ENCODE measurements around the gene CFL1.
"Not testable (repeated sequence)": the region's sequence is repeated elsewhere in the genome, so short reads cannot be mapped to it uniquely, and the experiment has no call there.

CFL1 gene

GRCh38 chr11:65857853-65858680, at the start of gene CFL1:
CFL1 (minus strand) TSS chr11:65858180; CDS start chr11:65858099, 81 bp downstream.
- DNase-seq = peak; percentile 92

GRCh38 chr11:65906602-65907001, 48.6 kb upstream of the CFL1 start:
- no peak for DNase-seq

DNA sequence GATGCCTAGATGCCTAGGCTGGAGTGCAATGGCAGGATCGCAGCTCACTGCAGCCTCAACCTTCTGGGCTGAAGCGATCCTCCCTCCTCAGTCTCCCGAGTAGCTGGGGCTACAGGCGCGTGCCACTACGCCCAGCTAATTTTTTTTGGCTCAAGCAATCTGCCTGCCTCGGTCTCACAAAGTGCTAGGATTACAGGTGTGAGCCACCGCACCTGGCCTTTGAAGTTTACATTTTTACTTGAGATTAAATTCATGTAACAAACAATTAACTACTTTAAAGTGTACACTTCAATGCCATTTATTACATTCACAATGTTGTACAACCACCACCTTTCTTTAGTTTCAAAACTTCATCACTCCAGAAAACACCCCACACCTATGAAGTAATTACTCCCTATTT, 45.7 kb upstream of the CFL1 start:
- DNase-seq = no peak

DNA sequence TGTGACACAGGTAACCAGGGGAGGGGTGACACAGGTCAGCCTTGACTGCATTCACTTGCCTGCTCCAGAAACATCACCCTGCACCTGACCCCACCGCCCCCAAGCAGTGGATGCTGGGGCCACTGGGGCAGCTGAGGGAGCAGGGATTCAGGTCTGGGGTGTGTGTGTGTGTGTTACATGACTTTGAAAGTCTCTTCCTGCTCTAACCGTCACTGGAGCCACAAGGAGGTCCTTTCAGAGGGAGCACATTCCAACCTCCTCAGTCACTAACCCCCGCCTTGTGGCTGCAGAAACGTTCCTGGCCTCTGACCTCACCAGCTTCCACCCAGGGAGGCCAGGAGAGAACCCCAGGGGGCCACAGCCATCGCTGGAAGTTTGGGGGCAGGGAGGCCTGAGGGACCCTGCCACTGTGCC, 45.1 kb upstream of the CFL1 start:
- no peak for DNase-seq

GRCh38 chr11:65900899-65901180, 42.9 kb upstream of the CFL1 start:
- no peak for DNase-seq

GRCh38 chr11:65900125-65900898, 42.3 kb upstream of the CFL1 start, which contains the start of gene FOSL1:
FOSL1 (minus strand) TSS chr11:65900388; CDS start chr11:65900339, 49 bp downstream.
- no peak for DNase-seq

GRCh38 chr11:65899356-65900124, 41.6 kb upstream of the CFL1 start:
- DNase-seq = no peak

GRCh38 chr11:65898656-65899355, 40.8 kb upstream of the CFL1 start:
- DNase-seq = no peak

DNA sequence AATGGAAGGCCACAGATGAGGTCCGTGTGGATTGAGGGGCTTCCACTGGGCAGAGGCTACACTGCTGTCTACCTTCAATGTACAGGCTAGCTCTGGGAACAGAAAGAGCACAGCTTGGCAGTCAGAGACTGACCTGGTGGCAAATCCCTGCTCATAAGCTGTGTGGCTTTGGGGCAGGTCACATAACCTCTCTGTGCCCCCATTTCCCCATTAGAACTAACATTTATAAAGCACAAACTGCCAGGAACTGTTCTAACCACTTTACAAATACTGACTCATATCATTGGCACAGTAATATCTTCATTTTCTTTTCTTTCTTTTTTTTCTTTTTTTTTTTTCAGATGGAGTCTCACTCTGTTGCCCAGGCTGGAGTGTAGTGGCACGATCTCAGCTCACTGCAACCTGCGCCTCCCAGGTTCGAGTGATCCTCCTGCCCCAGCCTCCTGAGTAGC, 39.1 kb upstream of the CFL1 start:
- no peak for DNase-seq

DNA sequence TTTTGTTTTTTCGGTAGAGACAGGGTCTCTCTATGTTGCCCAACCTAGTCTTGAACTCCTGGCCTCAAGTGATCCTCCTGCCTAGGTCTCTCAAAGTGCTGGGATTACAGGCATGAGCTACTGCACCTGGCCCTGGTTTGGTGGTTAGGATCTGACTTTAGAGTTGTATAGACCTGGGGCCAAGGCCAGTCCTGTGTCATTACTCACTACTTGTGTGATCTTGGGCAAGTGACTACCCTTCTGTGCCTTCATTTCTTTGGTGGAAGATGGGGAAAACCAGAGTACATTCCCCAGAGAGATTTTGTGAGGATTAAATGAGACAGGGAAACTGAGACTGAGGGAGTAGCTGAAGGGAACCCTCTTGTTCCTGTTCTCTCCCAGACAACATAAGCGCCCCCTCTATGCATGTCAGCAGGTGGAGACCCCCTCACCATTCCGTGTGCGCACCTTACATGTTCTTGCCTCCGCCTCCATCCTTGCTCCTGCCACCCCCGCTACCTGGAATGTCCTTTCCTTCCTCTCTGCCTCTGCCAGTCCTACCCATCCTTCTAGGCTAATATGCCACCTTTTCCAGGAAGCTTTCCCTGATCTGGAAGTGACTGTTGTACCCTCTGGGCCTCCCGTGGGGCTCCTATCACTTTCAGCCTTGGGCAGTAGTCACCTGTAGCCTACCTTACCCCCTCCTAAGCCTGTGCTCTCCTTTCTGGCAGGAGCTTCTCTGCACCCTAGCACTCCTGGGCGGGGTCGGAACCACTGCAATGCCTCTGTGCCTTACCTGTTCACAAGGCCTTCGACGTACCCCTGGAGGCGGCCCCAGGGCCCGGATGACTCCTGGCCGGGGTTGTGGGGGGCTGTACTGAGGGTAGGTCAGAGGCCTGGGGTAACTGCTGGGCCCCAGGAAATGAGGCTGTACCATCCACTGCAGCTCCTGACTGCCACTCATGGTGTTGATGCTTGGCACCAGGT, 38.3 kb upstream of the CFL1 start:
- no peak for DNase-seq

DNA sequence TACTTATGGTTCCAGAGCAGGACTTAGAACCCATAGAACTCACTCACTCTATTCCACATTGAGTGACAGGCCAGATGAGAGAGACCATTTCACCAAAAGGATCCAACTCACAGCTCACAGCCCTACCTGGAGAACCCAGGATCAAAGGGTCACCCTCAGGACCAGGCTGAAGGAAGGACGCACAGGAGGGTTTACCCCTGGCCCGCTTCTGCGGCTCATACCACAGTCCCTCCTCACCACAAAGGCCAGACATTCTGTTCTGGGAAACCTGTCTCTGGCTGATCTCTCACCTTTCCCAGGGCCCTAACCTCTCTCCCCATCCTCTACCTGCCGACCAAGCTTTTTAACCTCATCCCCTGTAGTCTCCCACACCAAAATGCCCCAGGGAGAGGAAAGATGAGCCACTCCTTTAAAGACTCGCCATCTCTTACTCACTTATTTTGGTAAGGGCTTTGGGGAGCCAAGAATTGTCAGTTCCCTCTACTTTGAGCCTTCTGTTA, 37.6 kb upstream of the CFL1 start:
- no peak for DNase-seq

DNA sequence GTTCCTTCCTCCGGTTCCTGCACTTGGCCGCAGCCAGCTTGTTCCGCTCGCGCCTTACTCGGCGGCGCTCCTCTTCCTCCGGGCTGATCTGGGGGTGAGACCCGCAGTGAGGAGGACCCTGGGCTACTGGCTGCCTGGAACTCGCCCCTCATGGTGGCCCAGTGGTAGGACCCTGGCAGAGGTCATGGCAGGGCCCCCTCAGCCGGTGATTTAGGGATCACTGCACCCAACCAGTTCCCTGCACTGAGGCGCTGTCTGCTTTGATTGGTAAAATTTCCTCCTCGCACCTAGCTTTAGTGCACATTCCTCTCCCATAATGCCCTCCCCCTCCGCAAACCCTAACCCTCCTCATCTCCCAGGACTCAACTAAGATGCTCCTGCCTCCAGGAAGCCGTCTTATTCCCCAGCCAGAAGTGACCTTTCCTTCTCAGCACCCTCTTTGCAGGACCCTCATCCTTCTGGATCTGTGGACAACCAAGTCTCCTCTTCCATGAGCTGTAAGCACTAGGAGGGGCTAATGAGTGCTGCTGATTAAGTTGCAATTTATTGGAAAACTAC, 36.1 kb upstream of the CFL1 start:
- DNase-seq = no peak

GRCh38 chr11:65892661-65893317, 34.8 kb upstream of the CFL1 start:
- DNase-seq = no peak

GRCh38 chr11:65892137-65892540, 34.2 kb upstream of the CFL1 start:
- not testable (repeated sequence) for DNase-seq

GRCh38 chr11:65891219-65892136, 33.5 kb upstream of the CFL1 start:
- no peak for DNase-seq

GRCh38 chr11:65890324-65891218, 32.6 kb upstream of the CFL1 start, which contains the start of gene CCDC85B:
CCDC85B (plus strand) TSS chr11:65890673; CDS start chr11:65890784, 111 bp downstream.
- peak; percentile 87 for DNase-seq

- peak; percentile 84 for DNase-seq
These were observed 30.3 kb upstream of the CFL1 start, which contains the start of gene FIBP for GRCh38 chr11:65888163-65888814. FIBP (minus strand) TSS chr11:65888471; CDS start chr11:65888418, 53 bp downstream.
